Stimulated activated naive CD8-positive, alpha-beta T cell treated with anti-CD3 and anti-CD28 coated beads, Interleukin-15, amount 100 ng/mL, for 72 hours (primary cell): ENCODE measurements around the gene CD79A.

Experiments used
- ATAC-seq: fragments of 150-1000 bp; cut with Tn5 transposase; 2 replicates; pipeline ENCODE4 v1.10.0; 2021; ENCODE audit warnings: mild to moderate bottlenecking, moderate library complexity
- DNase-seq, 2 donors: peaks; one replicate each; pipeline ENCODE4 v3.0.0; 2021 to 2022
- H3K27ac Mint-ChIP-seq, 2 donors: one replicate each; pipeline ENCODE4 v1.8.0; 2022; ENCODE audit warnings: mild to moderate bottlenecking in 2 of 2, mixed read lengths in 2 of 2, moderate library complexity in 2 of 2
- H3K27me3 Mint-ChIP-seq: one replicate; pipeline ENCODE4 v1.8.0; 2022; ENCODE audit warnings: mixed read lengths
- H3K4me1 Mint-ChIP-seq: one replicate; pipeline ENCODE4 v1.8.0; 2022; ENCODE audit warnings: mild to moderate bottlenecking, mixed read lengths
- H3K4me3 Mint-ChIP-seq, 2 donors: one replicate each; pipeline ENCODE4 v1.8.0; 2022; ENCODE audit warnings: mild to moderate bottlenecking in 2 of 2, mixed read lengths in 2 of 2, moderate library complexity in 1 of 2
- H3K9me3 Mint-ChIP-seq, 2 donors: one replicate each; pipeline ENCODE4 v1.8.0; 2022; ENCODE audit warnings: mixed read lengths in 2 of 2

Gene CD79A

DNA sequence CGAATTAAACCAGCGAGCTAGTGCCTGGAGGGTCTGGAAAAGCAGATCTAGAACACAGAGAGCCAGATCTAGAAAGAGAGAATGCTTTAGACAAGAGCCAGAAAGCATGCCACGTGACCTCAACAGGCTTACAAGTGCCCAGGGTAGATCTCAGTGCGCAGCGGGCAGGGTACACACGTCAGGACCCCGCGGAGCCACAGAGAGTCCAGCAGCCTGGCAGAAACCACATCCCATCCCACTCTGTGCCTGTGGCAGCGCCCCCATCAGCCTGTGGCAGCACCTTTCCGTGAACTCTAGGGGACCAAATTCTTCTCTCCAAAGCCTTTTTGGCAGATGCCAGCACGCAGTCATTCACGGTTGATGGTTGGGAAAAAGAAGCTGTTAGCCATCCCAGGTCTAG lies 11.8 kb downstream of the CD79A start:
- peak in 1 of 2 donors; percentile 53 for DNase-seq

DNA sequence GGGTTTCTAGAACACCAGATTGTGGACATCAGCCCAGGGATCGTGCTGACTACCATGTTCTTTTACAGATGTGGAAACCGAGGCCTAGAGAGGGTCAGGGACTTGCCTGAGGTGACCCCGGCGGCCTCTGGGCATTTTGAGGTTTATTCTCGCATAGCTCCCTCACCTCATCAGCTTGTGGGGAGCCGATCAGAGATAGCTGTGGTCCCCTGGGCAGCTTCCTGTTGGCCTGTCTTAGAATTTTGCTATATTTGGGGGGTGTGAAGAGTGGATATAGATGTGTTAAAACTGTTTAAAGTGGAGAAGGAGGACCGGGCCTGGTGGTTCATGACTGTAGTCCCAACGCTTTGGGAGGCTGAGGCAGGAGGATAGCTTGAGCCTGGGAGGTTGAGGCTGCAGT lies 12.8 kb downstream of the CD79A start:
- H3K4me3 Mint-ChIP-seq, result peak overlapping the region; percentile 77 to 88
- H3K9me3 Mint-ChIP-seq, result no peaks in the 10 kb centered on the region
- H3K27ac Mint-ChIP-seq, result peak overlapping the region in 1 of 2 donors; percentile 92
- DNase-seq (no peak), ATAC-seq (no peak)
- H3K27me3 Mint-ChIP-seq, result no peaks in the 10 kb centered on the region
- peaks cover 85% of the 10 kb centered on the region for H3K4me1 Mint-ChIP-seq

More for the DNA sequence above, 11.8 kb downstream of the CD79A start:
- Mint-ChIP-seq H3K4me1 (peaks cover 77% of the 10 kb centered on the region), H3K27me3 (no peaks in the 10 kb centered on the region), H3K27ac (peak overlapping the region; percentile 42 to 85), H3K4me3 (peak overlapping the region; percentile 77 to 88), H3K9me3 (no peaks in the 10 kb centered on the region)
- no peak for ATAC-seq

DNA sequence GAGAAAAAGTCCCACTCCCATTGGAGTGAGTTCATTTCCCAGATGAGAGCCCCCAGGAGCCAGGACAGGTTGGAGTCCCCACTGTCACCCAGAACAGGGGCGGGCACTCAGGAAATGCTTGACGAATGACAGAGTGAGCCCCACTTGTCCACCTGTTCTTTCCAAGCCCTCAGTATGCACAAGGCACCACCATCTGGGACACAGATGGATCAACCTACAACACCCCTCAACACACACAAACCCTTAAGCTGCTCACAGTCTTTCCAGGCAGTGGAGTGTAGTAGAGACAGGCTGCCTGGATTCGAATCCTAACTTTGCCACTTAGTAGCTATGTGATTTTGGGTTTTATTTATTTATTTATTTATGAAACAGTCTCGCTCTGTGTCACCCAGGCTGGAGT lies 13.9 kb downstream of the CD79A start:
- H3K9me3 Mint-ChIP-seq, result no peaks in the 10 kb centered on the region
- no peak overlapping the region for H3K4me3 Mint-ChIP-seq
- no peak overlapping the region for H3K27ac Mint-ChIP-seq
- no peak for ATAC-seq
- DNase-seq, result no peak
- H3K4me1 Mint-ChIP-seq, result peaks cover 85% of the 10 kb centered on the region
- no peaks in the 10 kb centered on the region for H3K27me3 Mint-ChIP-seq

DNA sequence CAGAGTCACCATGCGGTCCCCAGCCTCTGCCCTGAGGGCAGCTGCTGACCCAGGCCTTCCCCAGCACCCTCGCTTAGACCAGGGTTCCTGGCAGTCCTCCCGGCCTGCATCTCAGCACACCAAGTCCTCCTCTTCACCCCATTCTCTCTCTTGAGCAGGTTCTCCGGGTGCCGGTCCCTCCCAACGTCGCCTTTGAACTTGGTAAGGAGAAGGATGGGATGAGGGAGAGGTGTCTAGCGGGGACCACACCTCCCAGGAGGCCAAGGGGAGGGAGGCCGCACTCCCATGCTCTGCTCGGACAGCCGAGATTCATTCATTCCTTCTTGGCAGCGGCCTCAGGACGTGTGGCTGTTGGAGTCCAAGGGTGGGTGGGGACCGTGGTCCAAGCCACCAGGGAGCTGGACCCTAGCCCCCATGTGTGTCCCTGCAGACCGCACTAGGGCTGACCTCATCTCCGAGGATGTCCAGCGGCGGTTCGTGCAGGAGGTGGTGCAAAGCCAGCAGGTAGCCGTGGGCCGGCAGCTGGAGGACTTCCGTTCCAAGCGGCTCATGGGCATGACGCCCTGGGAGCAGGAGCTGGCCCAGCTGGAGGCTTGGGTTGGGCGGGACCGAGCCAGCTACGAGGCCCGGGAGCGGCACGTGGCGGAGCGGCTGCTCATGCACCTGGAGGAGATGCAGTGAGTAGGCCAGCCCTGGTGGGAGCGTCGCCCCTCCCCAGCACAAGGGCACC lies 15.3 kb downstream of the CD79A start:
- H3K9me3 Mint-ChIP-seq, result no peaks in the 10 kb centered on the region
- H3K4me3 Mint-ChIP-seq, result peak overlapping the region in 1 of 2 donors; percentile 4
- ATAC-seq, result no peak
- no peak overlapping the region for H3K27ac Mint-ChIP-seq
- DNase-seq, result no peak
- H3K4me1 Mint-ChIP-seq, result peaks cover 90% of the 10 kb centered on the region
- H3K27me3 Mint-ChIP-seq, result no peaks in the 10 kb centered on the region

DNA sequence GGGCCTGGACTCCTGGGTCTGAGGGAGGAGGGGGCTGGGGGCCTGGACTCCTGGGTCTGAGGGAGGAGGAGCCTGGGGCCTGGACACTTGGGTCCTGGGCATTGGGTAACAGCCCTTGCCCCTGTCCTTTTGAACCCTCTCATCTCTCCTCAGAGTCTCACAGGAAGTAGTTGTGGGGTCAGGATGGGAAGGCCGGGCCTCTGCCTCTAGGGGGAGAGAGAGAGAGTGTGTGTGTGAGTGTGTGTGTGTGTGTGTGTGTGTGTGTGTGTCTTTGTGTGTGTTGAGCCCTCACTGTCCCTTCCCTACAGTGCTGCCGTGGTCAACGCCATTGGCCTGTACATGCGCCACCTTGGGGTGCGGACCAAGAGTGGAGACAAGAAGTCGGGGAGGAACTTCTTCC lies 16.8 kb downstream of the CD79A start:
- Mint-ChIP-seq H3K27ac (peak overlapping the region; percentile 14 to 47), H3K4me3 (peak overlapping the region in 1 of 2 donors; percentile 7), H3K9me3 (no peaks in the 10 kb centered on the region), H3K27me3 (no peaks in the 10 kb centered on the region), H3K4me1 (peaks cover 89% of the 10 kb centered on the region)
- ATAC-seq (peak; percentile 59), DNase-seq (no peak)

DNA sequence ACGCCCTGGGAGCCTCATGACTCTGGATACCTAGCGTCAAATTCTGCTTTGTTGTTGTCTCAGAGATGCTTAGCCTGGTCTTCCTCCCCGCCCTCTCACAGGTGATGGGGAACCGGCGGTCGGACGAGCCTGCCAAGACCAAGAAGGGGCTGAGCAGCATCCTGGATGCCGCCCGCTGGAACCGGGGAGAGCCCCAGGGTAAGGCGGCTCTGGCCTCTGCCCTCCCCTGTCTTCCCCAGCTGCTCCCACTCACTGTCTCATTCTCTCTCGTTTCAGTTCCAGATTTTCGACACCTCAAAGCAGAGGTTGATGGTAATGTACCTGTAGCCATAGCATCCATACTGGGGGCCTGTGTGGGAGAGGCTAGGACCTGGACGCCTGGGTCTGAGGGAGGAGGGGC lies 17.3 kb downstream of the CD79A start:
- Mint-ChIP-seq H3K27ac (peak overlapping the region; percentile 14 to 47), H3K27me3 (no peaks in the 10 kb centered on the region), H3K4me1 (peaks cover 89% of the 10 kb centered on the region), H3K4me3 (peak overlapping the region in 1 of 2 donors; percentile 13), H3K9me3 (no peaks in the 10 kb centered on the region)
- DNase-seq (no peak), ATAC-seq (no peak)

DNA sequence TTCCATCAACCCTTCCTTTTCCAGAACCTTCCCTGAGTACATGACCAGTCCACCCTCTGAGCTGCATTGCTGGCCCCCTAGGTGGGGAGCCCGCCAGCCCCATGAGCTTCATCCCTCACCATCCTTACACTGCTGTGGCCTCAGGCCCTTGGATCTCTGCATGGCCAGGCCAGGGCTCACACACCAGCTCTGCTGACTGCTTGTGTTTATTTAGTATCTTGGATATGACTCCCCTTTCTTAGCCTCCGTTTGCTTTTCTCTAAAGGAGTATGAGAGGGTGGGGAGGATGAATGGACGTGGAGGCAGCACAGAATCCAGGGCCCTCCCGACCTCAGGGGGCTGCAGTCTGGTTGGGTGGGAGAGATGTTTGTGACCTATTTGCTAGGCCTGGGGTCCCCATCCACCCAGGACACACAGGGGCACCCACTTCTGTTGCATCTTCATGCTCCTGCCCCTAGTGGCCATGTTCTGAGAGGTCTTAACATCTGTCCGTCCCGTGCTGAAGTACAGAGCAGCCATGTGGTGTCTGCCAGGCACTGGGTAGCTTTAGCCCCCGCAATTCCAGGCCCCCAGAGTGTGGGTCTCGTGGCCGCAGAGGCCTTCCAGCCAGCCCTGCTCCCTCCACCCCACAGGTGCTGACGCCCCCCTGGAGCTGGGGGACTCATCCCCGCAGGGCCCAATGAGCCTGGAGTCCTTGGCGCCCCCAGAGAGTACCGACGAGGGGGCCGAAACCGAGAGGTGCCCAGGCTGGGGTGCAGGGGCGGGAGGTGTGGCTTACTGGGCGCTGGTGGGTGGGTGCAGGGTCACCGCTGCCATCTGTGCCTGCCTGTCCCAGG lies 18.9 kb downstream of the CD79A start:
- no peaks in the 10 kb centered on the region for H3K9me3 Mint-ChIP-seq
- DNase-seq (no peak), ATAC-seq (peak; percentile 72)
- H3K4me3 Mint-ChIP-seq, result peak overlapping the region; percentile 31 to 43
- H3K27me3 Mint-ChIP-seq, result no peaks in the 10 kb centered on the region
- peaks cover 91% of the 10 kb centered on the region for H3K4me1 Mint-ChIP-seq
- H3K27ac Mint-ChIP-seq, result peak overlapping the region; percentile 7 to 93

DNA sequence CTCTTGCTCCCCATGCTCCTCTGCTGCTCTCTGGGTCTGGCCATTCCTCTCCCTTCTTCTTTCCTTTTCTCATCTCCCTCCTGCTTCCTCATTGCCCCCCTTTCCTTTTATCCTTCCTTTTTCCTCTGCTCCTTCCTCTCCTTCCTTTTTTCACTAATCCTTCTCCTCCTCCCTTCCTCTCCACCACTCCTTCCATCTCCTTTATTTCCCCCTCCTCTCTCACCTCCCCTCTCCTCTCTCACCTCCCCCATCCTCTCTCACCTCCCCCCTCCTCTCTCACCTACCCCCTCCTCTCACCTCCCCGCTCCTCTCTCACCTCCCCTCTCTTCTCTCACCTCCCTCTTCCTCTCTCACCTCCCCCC lies 19.5 kb downstream of the CD79A start:
- DNase-seq, result no peak
- no peaks in the 10 kb centered on the region for H3K27me3 Mint-ChIP-seq
- peaks cover 90% of the 10 kb centered on the region for H3K4me1 Mint-ChIP-seq
- H3K4me3 Mint-ChIP-seq, result peak overlapping the region; percentile 43 to 62
- H3K9me3 Mint-ChIP-seq, result no peaks in the 10 kb centered on the region
- H3K27ac Mint-ChIP-seq, result peak overlapping the region; percentile 7 to 93
- ATAC-seq, result no peak

DNA sequence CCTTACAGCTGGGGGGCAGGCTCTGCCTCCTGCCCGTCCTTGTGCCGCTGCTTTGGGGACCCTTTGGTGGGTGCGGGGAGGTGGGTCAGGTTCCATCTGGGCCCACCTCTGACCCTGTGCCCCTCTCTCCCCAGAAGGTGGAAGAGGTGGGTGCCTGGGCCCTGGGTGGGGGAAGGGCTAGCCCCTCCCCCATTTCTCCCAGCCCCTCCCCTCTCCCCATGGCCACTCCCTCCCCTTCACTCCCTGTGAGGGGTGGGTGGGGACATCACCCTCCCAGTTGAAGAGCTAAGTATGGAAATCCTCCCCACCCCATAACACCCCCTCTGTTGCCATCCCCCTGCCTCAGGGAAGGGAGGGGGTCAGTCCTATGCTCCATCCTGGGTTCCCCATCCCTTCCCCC lies 20.1 kb downstream of the CD79A start:
- ATAC-seq (peak; percentile 2), DNase-seq (no peak)
- Mint-ChIP-seq H3K9me3 (no peaks in the 10 kb centered on the region), H3K4me1 (peaks cover 90% of the 10 kb centered on the region), H3K4me3 (no peak overlapping the region), H3K27ac (no peak overlapping the region), H3K27me3 (no peaks in the 10 kb centered on the region)

DNA sequence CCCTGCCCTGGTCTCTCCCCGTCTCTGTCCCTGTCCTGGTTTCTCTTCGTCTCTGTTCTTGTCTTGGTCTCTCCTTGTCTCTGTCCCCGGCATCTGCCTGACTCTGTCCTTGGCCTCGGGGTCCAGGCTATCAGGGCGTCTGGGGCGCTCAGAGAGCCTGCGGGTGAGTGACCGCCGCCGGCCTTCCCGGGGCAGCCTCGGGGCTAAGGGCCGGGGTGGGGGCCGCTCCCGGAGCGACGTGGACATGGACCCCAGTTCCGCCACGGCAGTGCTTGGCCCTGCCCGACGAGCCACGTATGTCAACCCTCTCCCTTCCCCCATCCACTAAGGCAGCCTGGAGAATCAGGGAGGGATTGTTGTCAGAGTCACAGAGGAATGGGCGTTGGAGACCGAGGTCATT lies 20.7 kb downstream of the CD79A start:
- peak overlapping the region in 1 of 2 donors; percentile 7 for H3K4me3 Mint-ChIP-seq
- H3K9me3 Mint-ChIP-seq, result no peaks in the 10 kb centered on the region
- peaks cover 90% of the 10 kb centered on the region for H3K4me1 Mint-ChIP-seq
- ATAC-seq (no peak), DNase-seq (no peak)
- H3K27me3 Mint-ChIP-seq, result no peaks in the 10 kb centered on the region
- peak overlapping the region in 1 of 2 donors; percentile 3 for H3K27ac Mint-ChIP-seq

DNA sequence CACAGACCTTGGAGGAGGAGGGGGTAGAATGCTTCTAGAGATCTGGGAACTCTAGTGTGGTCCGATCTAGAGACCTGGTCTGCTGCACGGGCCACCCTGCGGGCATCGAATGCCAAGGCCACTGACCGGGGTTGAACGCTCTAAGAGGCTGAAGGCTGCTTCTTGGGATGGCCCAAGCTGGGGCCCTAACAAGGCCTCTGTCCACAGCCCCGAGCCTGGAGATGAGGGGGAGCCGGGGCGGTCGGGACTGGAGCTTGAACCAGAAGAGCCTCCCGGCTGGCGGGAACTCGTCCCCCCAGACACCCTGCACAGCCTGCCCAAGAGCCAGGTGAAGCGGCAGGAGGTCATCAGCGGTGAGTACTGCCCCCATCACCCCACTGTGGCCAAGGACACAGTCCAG lies 21.2 kb downstream of the CD79A start:
- no peaks in the 10 kb centered on the region for H3K9me3 Mint-ChIP-seq
- no peak overlapping the region for H3K4me3 Mint-ChIP-seq
- no peak for ATAC-seq
- H3K4me1 Mint-ChIP-seq, result peaks cover 90% of the 10 kb centered on the region
- H3K27me3 Mint-ChIP-seq, result no peaks in the 10 kb centered on the region
- H3K27ac Mint-ChIP-seq, result no peak overlapping the region
- DNase-seq, result no peak

DNA sequence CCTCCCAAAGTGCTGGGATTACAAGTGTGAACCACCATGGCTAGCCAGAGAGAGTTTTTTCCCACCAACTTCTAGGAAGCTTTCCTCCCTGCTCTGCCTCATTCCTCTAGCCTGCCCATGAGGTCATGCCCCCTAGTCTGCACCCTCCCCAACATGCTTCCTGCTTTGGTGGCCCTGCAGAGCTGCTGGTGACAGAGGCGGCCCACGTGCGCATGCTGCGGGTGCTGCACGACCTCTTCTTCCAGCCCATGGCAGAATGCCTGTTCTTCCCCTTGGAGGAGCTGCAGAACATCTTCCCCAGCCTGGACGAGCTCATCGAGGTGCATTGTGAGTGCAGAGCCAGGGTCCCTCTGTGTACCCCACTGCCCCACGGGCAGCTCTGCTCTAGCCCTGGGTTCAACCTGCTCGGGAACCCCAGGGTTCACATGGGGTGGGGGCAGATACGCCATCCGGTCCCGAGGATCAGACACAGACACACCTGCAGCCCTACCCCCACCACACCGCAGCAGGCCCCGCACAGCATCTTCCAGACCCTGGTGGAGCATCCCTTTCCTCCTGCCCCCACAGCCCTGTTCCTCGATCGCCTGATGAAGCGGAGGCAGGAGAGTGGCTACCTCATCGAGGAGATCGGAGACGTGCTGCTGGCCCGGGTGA lies 24.8 kb downstream of the CD79A start:
- H3K4me3 Mint-ChIP-seq, result no peak overlapping the region
- no peak for ATAC-seq
- no peaks in the 10 kb centered on the region for H3K27me3 Mint-ChIP-seq
- H3K4me1 Mint-ChIP-seq, result peaks cover 91% of the 10 kb centered on the region
- DNase-seq, result no peak
- H3K9me3 Mint-ChIP-seq, result no peaks in the 10 kb centered on the region
- H3K27ac Mint-ChIP-seq, result peak overlapping the region in 1 of 2 donors; percentile 95

DNA sequence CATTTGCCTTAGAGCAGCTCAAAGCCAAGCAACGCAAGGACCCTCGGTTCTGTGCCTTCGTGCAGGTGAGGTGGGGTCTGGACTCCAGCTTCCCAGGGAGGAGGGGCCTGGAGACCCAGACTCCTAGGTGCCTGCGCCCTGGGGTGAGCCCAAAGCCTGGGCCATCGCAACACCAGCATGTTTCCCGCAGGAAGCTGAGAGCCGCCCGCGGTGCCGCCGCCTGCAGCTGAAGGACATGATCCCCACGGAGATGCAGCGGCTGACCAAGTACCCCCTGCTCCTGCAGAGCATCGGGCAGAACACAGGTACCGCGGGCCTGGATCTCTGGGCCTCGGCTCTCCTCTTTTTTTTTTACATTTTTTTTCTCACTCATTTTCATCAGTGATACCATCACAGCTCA lies 25.5 kb downstream of the CD79A start:
- Mint-ChIP-seq H3K4me3 (no peak overlapping the region), H3K27me3 (no peaks in the 10 kb centered on the region), H3K9me3 (no peaks in the 10 kb centered on the region), H3K4me1 (peaks cover 93% of the 10 kb centered on the region), H3K27ac (no peak overlapping the region)
- no peak for ATAC-seq
- DNase-seq, result no peak

DNA sequence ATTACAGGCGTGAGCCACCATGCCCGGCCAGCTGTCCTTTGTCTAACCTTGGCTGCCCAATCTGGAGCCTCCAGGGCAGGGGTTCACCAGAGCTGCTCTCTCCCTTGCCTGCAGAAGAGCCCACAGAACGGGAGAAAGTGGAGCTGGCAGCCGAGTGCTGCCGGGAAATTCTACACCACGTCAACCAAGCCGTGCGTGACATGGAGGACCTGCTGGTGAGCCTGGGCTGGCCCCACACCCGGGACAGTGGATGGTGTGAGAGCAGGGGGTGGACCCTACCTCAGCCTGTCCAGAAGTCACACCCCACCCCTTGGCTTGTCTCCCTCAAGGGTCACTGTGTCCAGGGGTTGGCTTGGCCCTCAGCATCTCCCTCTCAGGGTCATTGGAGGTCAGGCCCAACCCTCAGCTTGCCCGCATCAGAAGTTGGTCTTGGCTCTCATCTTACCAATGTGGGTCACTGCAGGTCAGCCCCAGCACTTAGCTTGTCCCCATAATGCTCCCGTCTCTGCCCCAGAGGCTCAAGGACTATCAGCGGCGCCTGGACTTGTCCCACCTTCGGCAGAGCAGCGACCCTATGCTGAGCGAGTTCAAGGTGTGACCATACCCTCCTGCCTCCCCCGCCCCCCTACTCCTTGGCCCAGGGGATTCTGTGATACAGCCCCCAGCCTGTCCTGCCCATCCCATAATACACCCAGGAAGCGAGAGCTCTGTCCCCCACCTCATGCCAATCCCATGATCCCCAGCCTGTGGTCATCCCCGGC lies 26.3 kb downstream of the CD79A start:
- ATAC-seq, result no peak
- no peaks in the 10 kb centered on the region for H3K27me3 Mint-ChIP-seq
- H3K9me3 Mint-ChIP-seq, result no peaks in the 10 kb centered on the region
- H3K27ac Mint-ChIP-seq, result peak overlapping the region in 1 of 2 donors; percentile 80
- H3K4me3 Mint-ChIP-seq, result no peak overlapping the region
- H3K4me1 Mint-ChIP-seq, result peaks cover 85% of the 10 kb centered on the region
- DNase-seq, result no peak

DNA sequence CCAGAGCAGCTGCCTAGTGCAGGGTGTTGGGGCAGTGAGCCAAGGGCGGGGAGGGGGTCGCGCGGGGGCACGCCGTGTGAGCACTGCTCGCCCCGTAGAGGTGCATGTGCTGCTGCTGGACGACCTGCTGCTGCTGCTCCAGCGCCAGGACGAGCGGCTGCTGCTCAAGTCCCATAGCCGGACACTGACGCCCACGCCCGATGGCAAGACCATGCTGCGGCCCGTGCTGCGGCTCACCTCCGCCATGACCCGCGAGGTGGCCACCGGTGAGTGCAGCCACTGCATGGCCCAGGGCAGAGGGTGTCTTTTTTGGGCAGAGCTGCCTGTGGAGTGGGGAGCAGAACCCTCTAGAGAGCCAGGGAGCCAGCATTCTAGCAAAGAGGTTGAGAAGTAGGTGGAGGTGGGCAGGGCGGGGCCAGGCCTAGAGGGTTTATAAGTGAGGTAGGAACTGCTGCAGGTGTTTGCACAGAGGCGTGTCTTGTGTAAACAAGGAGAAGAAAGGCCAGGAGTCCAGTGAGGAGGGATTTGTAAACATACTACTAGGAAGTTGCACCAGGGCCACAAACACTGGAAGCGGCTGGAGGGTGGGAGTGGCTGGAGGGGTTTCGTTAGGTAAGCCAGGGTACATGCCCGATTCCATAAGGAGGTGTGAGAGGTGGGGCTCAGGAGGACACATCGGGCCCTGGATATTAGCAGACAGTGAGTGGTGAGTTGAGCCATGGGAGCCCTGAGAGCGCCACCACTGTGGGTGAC lies 27.2 kb downstream of the CD79A start:
- DNase-seq (no peak), ATAC-seq (no peak)
- Mint-ChIP-seq H3K4me3 (no peak overlapping the region), H3K9me3 (no peaks in the 10 kb centered on the region), H3K27ac (peak overlapping the region in 1 of 2 donors; percentile 20), H3K27me3 (no peaks in the 10 kb centered on the region), H3K4me1 (peaks cover 87% of the 10 kb centered on the region)
